A673 (cell line): ENCODE results near the gene FLVCR2.

ENCODE experiments used
- CTCF ChIP-seq: fragments of 300-800, 200-600 bp; sonication (generic); conservative IDR thresholded peaks from 2 replicates; pipeline ENCODE4 v1.5.1; 2017; ENCODE audit warnings: low read depth, mild to moderate bottlenecking, antibody characterized with exemption, low read length, moderate library complexity, mixed read lengths
- EZH2 ChIP-seq: fragments of 200-600 bp; sonication (generic); IDR thresholded peaks from 2 replicates; pipeline ENCODE4 v1.6.1; 2017; ENCODE audit warnings: borderline replicate concordance, low read depth, mild to moderate bottlenecking, mixed read lengths, antibody characterized with exemption, low read length; ENCODE audit not compliant: poor library complexity, severe bottlenecking

GRCh38 chr14:75563931-75564330, 14.5 kb upstream of the FLVCR2 start:
- TF ChIP-seq EZH2, result no peak
- no peak for TF ChIP-seq CTCF
